Renal pelvis (tissue), 4 donors: ENCODE results near the gene TTC28. TPM values are rescaled to one million over a fixed set of nuclear protein-coding genes. Genes with fewer than 3 reads are reported as not detected.

Experiments used
- DNase-seq: peaks from one replicate; pipeline ENCODE4 v3.0.0-alpha.2; 2013
- polyA plus RNA-seq, 3 donors: library from polyadenylated mRNA; unstranded; fragments of 120-200 nt; gene quantifications; one replicate each; pipeline ENCODE4 v1.2.1, GENCODE V29; 2013; ENCODE audit not compliant: insufficient read length in 3 of 3

Gene TTC28
- polyA plus RNA-seq, 3 donors: 31.4 to 47.3 (median 36.4) TPM

GRCh38 chr22:28053896-28054818 lies 625.5 kb downstream of the TTC28 start:
- no peak for DNase-seq

GRCh38 chr22:28052825-28053269 lies 626.8 kb downstream of the TTC28 start:
- no peak for DNase-seq

DNA sequence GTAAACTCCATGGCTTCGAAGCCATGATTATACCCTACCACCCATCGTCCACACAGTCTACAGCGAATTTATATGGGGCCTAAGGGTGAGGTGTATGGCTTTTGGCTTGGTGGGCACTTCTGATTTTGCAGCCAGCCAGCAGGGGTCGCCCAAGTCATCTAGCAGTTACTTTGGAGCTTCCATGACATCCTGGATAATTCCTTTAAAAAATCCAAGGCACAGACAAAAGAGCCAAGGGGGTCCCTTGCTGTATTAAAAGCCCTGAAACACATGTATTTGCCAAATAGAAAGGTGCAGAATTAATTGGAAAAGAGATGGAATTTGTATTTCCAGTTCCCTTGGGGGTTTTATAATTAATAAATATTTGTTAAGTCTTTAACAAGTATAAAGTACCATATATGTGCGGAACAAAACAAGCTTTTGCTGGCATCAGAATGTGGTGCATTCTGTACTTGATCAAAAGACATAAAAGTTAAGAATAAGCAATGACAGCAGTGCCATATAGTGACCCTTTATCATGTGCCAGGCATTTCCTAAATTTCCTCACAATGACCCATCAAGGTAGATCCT lies 627.8 kb downstream of the TTC28 start:
- DNase-seq: peak; percentile 62

GRCh38 chr22:28051091-28051786 lies 628.4 kb downstream of the TTC28 start:
- no peak for DNase-seq

- DNase-seq: no peak
Measured at GRCh38 chr22:28048529-28048928, 631.1 kb downstream of the TTC28 start.

DNA sequence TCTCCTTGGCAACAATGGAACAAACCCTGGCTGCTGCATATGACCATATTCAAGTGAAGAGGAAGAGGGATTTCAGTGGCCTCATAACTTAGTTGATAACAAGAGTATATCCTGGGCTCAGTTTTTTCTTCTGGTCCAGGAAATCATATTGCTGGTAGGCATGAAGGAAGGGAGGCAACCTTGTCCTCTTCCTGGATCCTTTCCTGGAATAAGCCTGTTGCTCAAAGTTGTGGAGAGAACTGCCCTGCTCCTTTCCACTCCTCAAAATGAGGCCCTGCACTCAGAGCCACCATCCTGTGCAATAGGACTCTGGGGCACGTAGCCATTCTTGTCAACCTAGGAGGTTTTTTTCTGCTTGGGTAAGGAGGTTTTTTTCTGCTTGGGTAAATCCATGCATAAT lies 631.9 kb downstream of the TTC28 start:
- no peak for DNase-seq

GRCh38 chr22:28046100-28046499 lies 633.5 kb downstream of the TTC28 start:
- DNase-seq: no peak

- DNase-seq: no peak
Measured at GRCh38 chr22:28044546-28045173, 635.0 kb downstream of the TTC28 start.

- DNase-seq: no peak
Measured at GRCh38 chr22:28043266-28043665, 636.4 kb downstream of the TTC28 start.

DNA sequence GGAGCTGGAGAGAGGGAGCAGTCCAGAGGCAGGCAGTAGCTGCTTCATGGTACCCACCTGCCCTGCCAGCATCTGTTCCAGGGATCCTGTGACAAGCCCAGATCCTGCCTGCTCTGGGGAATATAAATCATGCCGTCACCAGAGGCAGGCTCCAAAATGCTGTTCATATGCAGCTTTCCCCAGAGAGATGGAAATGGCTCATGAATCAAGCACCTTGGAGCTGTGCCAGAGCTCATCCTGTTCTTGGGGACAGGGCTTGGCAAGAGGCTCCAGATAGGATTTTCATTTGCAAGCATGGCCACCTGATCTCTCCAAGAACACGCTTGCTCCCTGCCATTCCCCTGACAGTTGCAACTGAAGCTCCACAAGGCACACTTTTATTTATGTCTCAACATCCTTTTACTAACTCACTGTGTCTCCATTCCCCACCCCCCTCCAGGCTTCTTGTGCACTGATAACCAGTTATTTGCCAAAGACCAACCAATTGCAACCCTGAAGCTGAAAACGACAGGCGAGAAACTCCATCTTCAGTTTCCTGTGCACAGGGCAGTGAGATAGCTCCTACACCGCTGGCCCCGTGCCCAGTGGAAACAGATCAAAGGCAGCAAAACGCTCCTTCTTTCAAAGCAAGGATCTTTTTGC lies 644.8 kb downstream of the TTC28 start:
- DNase-seq: peak; percentile 63

DNA sequence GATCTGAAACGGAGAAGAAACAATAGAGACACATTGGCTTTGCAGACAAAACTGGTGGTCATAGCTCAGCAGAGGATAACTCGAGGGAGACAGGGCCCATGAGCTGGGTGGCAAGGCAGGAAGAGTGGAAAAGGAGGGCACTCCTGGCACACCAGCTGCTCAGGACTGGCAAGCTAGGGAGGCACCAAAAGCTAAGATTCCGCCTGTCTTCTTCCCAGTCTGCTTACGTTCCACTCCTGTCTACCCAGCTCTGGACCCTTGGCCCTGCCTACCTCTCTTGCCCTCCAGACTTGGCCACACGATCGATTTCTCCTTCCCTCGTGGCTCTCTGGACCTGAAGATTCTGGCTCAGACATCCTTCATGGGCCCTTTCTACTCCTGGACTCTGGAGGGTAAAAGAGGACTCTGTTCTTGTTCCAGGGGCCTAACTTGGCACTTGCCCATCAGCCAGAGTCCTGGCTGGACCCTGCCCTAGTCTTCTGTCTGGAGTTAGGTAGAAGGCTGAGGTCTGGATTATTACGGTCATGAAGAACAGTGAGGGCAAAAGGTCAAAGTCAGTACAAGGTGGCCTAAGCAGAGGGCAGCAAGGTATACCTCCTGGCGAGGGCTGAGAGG lies 645.4 kb downstream of the TTC28 start:
- no peak for DNase-seq

DNA sequence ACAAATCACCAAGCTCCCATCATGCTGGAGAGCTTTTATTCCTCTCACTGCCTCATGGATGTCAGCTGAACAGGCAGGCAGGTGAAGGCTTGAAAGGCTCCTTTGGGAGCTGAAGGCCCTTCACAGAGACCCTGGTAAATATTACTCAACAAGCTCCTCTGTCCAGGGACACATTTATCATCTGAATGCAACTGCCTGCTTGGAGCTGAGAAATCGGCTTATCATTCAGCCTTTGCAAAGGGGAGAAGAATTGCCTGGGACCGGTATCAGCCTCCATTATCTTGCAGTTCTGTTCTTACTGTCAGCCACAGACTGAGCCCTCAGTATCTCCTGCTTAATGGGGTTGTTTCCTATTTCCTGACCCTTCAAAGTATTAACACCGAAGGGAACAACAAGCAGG lies 646.8 kb downstream of the TTC28 start:
- no peak for DNase-seq

GRCh38 chr22:28031383-28031922 lies 648.2 kb downstream of the TTC28 start:
- no peak for DNase-seq

- no peak for DNase-seq
Measured at GRCh38 chr22:28030473-28030872, 649.2 kb downstream of the TTC28 start.

GRCh38 chr22:28029956-28030355 lies 649.7 kb downstream of the TTC28 start:
- DNase-seq: no peak

- DNase-seq: peak; percentile 84
Measured at GRCh38 chr22:28029201-28029948, 650.3 kb downstream of the TTC28 start.

DNA sequence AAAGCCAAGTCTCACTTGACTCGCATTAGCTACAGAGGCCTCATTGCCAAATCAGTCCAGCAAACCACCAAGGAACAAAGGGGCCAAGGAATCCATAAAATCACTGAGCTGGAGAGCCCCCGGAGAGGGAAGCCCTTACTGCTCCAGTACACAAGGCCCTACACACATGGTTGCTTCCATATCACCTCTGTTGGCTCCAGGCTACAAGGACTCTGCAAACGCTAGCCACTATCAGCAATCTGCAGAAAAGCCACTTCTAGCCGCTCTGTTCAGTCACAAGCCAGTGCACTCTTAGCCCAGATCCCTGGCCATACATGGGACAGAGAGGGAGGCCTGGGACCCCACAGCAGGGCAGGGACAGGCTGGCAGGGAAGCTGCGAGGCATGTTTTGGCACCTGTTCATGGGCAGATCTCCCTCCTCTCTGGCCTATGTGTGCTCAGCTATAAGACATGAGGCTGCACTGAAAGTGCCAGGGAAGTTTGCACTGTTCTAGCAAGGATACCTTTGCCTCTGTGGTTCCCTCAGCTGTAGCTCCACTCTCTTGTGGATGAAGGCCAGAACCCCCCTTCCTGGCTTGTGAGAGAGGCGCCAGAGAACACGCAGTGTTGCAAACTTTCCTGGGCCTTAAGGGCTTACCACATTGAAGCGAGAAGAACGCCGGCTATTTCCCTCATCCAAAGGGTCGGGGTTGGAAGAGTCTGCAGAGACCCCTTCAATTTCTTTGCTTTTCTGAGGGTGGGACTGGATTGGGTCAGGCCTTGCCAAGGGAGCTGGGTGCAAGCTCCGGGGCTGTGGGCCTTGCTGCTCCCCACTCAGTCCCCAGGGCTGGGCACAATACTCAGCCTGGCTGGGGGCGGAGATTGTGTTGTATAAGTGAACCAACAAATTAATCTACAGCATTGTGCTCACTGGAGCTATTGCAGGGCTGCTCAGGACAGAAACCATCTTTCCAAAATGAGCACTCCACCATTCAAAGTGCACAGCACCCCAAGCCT lies 651.9 kb downstream of the TTC28 start:
- DNase-seq: peak; percentile 47

GRCh38 chr22:28025866-28026575 lies 653.6 kb downstream of the TTC28 start:
- no peak for DNase-seq
